GM12873 (cell line): Measurements from ENCODE around the gene TBC1D25.

Experiments used
- CTCF ChIP-seq: IDR thresholded peaks from 2 replicates; pipeline ENCODE4 v1.5.1; 2012; ENCODE audit warnings: low read depth, mild to moderate bottlenecking, moderate library complexity, low read length, control low read depth; ENCODE audit not compliant: insufficient read depth; ENCODE audit errors: missing control alignments

TBC1D25 gene

GRCh38 chrX:48584698-48585097, 45.2 kb downstream of the TBC1D25 start:
- no peak for TF ChIP-seq CTCF

- TF ChIP-seq CTCF, result no peak
Observed at GRCh38 chrX:48589482-48590162, 50.1 kb downstream of the TBC1D25 start.

GRCh38 chrX:48590203-48591103, 50.9 kb downstream of the TBC1D25 start:
- no peak for TF ChIP-seq CTCF

GRCh38 chrX:48591255-48591791, 51.8 kb downstream of the TBC1D25 start:
- no peak for TF ChIP-seq CTCF

GRCh38 chrX:48592971-48593370, 53.5 kb downstream of the TBC1D25 start:
- TF ChIP-seq CTCF, result no peak

GRCh38 chrX:48595929-48596328, 56.4 kb downstream of the TBC1D25 start:
- no peak for TF ChIP-seq CTCF
